Stimulated activated naive CD8-positive, alpha-beta T cell treated with anti-CD3 and anti-CD28 coated beads, Interleukin-15, amount 100 ng/mL, for 72 hours (primary cell): ENCODE measurements around the gene CHST8.

Source experiments
- ATAC-seq: fragments of 150-1000 bp; cut with Tn5 transposase; 2 replicates; pipeline ENCODE4 v1.10.0; 2021; ENCODE audit warnings: mild to moderate bottlenecking, moderate library complexity
- DNase-seq, 2 donors: peaks; one replicate each; pipeline ENCODE4 v3.0.0; 2021 to 2022
- H3K27ac Mint-ChIP-seq, 2 donors: one replicate each; pipeline ENCODE4 v1.8.0; 2022; ENCODE audit warnings: mild to moderate bottlenecking in 2 of 2, mixed read lengths in 2 of 2, moderate library complexity in 2 of 2
- H3K27me3 Mint-ChIP-seq: one replicate; pipeline ENCODE4 v1.8.0; 2022; ENCODE audit warnings: mixed read lengths
- H3K4me1 Mint-ChIP-seq: one replicate; pipeline ENCODE4 v1.8.0; 2022; ENCODE audit warnings: mild to moderate bottlenecking, mixed read lengths
- H3K4me3 Mint-ChIP-seq, 2 donors: one replicate each; pipeline ENCODE4 v1.8.0; 2022; ENCODE audit warnings: mild to moderate bottlenecking in 2 of 2, mixed read lengths in 2 of 2, moderate library complexity in 1 of 2
- H3K9me3 Mint-ChIP-seq, 2 donors: one replicate each; pipeline ENCODE4 v1.8.0; 2022; ENCODE audit warnings: mixed read lengths in 2 of 2

CHST8 gene

GRCh38 chr19:33627962-33628839 is 6.4 kb downstream of the CHST8 start:
- Mint-ChIP-seq H3K4me1 (peaks cover under 1% of the 10 kb centered on the region), H3K27ac (no peak overlapping the region), H3K9me3 (no peaks in the 10 kb centered on the region), H3K27me3 (peaks cover 39% of the 10 kb centered on the region), H3K4me3 (no peak overlapping the region)
- ATAC-seq (no peak), DNase-seq (no peak)

GRCh38 chr19:33628921-33629825 is 7.4 kb downstream of the CHST8 start:
- H3K4me3 Mint-ChIP-seq = no peak overlapping the region
- no peaks in the 10 kb centered on the region for H3K4me1 Mint-ChIP-seq
- ATAC-seq = no peak
- H3K9me3 Mint-ChIP-seq = no peaks in the 10 kb centered on the region
- no peak for DNase-seq
- peaks cover 29% of the 10 kb centered on the region for H3K27me3 Mint-ChIP-seq
- no peak overlapping the region for H3K27ac Mint-ChIP-seq

GRCh38 chr19:33629826-33630375 is 8.1 kb downstream of the CHST8 start:
- peak; percentile 31 for ATAC-seq
- no peaks in the 10 kb centered on the region for H3K4me1 Mint-ChIP-seq

GRCh38 chr19:33630880-33631608 is 9.3 kb downstream of the CHST8 start:
- Mint-ChIP-seq H3K27me3 (peaks cover 27% of the 10 kb centered on the region), H3K4me3 (no peak overlapping the region), H3K9me3 (no peaks in the 10 kb centered on the region), H3K4me1 (no peaks in the 10 kb centered on the region), H3K27ac (no peak overlapping the region)
- ATAC-seq = no peak
- DNase-seq = no peak

More at GRCh38 chr19:33629826-33630375, 8.1 kb downstream of the CHST8 start:
- Mint-ChIP-seq H3K27me3 (peaks cover 25% of the 10 kb centered on the region), H3K9me3 (no peaks in the 10 kb centered on the region), H3K27ac (no peak overlapping the region), H3K4me3 (no peak overlapping the region)
- DNase-seq = no peak

DNA sequence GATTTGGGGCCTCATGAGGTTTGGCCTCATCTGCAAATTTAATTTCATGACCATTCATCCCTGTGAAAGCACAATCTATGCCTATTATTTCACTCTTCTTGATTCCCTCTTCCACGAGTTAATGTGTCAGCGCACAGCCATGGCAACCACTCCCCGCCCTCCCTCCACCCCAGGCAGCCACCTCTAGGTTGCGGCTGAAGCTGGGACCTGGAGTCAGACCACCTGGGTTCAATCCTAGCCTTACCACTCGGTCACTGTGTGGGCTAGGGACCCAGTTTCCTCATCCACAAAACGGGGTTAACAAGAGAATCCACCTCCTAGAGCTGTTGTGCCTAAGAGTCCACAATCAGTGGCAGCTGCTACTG is 9.8 kb downstream of the CHST8 start:
- DNase-seq (no peak), ATAC-seq (no peak)
- H3K4me3 Mint-ChIP-seq = no peak overlapping the region
- H3K4me1 Mint-ChIP-seq = no peaks in the 10 kb centered on the region
- H3K27ac Mint-ChIP-seq = no peak overlapping the region
- H3K27me3 Mint-ChIP-seq = peaks cover 27% of the 10 kb centered on the region
- H3K9me3 Mint-ChIP-seq = no peaks in the 10 kb centered on the region

GRCh38 chr19:33634361-33635091 is 12.8 kb downstream of the CHST8 start:
- H3K4me1 Mint-ChIP-seq = no peaks in the 10 kb centered on the region
- no peak overlapping the region for H3K27ac Mint-ChIP-seq
- no peaks in the 10 kb centered on the region for H3K9me3 Mint-ChIP-seq
- ATAC-seq = no peak
- H3K4me3 Mint-ChIP-seq = no peak overlapping the region
- H3K27me3 Mint-ChIP-seq = peaks cover 31% of the 10 kb centered on the region
- DNase-seq = no peak

DNA sequence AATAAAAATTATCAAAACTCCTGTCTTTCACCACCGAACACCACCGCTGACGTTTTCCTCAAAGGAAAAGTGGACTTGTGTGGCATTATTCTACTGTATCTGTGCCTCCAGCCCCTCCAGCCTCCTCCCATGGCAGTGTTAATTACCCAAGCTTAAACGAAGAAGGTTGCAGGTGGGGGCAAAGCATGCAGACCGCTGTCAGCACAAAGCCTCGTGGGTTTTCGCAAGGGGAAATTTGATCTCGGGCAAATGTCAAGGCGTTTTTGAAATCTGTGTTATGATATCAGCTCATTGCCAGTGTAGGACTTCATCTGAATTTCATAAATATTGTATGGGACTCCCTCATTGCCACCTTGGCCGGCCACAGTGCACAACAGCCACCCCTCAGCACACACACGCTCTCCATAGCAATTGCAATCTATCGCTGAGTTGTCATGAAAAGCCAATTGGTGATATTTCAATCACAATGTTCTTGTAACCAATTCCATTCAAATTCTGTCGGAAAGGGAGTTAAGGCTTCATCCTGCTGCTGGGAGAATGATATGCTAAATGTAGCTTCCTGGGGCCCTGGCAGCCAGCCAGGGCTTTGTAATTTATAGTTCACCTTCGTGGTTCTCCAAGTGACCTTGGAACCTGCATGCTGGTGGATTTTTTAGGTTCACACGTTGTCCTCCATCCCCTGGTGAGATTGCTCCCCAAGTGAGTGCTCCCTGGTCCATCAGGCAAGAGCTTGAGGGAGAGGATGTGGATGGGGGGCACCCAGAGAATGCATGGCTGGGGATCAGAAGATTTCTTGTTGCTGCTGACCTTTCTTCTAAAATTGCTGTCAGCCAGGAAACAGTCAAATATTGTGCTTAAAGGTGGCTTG is 16.6 kb downstream of the CHST8 start:
- H3K27me3 Mint-ChIP-seq = peaks cover 36% of the 10 kb centered on the region
- no peak overlapping the region for H3K4me3 Mint-ChIP-seq
- H3K27ac Mint-ChIP-seq = no peak overlapping the region
- DNase-seq = no peak
- ATAC-seq = no peak
- no peaks in the 10 kb centered on the region for H3K4me1 Mint-ChIP-seq
- H3K9me3 Mint-ChIP-seq = no peaks in the 10 kb centered on the region

- ATAC-seq = no peak
- H3K27me3 Mint-ChIP-seq = peaks cover 36% of the 10 kb centered on the region
Measured at GRCh38 chr19:33639035-33639681, 17.4 kb downstream of the CHST8 start.

DNA sequence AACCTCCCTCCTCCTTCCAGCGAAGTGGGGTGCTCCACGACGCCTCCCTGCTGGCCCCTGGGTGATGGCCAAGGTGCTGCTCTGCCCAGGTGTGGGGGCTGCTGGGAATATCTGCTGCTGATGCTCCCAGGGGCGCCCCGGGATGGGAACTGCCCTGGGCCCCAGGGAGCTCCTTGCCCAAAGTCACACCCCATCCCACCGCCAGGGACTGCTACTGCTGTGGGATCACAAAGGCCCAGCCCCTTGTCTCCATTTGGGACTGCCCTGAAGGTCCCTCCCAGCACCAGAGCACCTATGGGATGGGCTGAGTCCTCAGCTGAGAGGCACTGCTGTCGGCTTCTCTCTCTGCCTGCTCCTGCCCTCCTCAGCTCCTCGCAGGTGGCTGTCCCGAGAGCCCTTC is 19.0 kb downstream of the CHST8 start:
- H3K4me1 Mint-ChIP-seq = no peaks in the 10 kb centered on the region
- H3K27ac Mint-ChIP-seq = no peak overlapping the region
- H3K27me3 Mint-ChIP-seq = peaks cover 29% of the 10 kb centered on the region
- DNase-seq (no peak), ATAC-seq (no peak)
- H3K9me3 Mint-ChIP-seq = no peaks in the 10 kb centered on the region
- H3K4me3 Mint-ChIP-seq = no peak overlapping the region

More at GRCh38 chr19:33639035-33639681, 17.4 kb downstream of the CHST8 start:
- DNase-seq = no peak
- Mint-ChIP-seq H3K27ac (no peak overlapping the region), H3K4me3 (no peak overlapping the region), H3K9me3 (no peaks in the 10 kb centered on the region), H3K4me1 (no peaks in the 10 kb centered on the region)

- peaks cover 29% of the 10 kb centered on the region for H3K27me3 Mint-ChIP-seq
- ATAC-seq (no peak), DNase-seq (no peak)
- no peak overlapping the region for H3K27ac Mint-ChIP-seq
- H3K4me3 Mint-ChIP-seq = no peak overlapping the region
- no peaks in the 10 kb centered on the region for H3K9me3 Mint-ChIP-seq
- no peaks in the 10 kb centered on the region for H3K4me1 Mint-ChIP-seq
Measured at GRCh38 chr19:33641261-33641660, 19.5 kb downstream of the CHST8 start.

- Mint-ChIP-seq H3K4me1 (no peaks in the 10 kb centered on the region), H3K27me3 (peaks cover 29% of the 10 kb centered on the region), H3K9me3 (peaks cover 0 to under 1% of the 10 kb centered on the region in 2 donors), H3K4me3 (no peak overlapping the region), H3K27ac (no peak overlapping the region)
- no peak for ATAC-seq
- no peak for DNase-seq
Measured at GRCh38 chr19:33641956-33642498, 20.3 kb downstream of the CHST8 start.

- Mint-ChIP-seq H3K4me1 (no peaks in the 10 kb centered on the region), H3K27ac (peak overlapping the region in 1 of 2 donors; percentile 83), H3K9me3 (peaks cover 0 to 3% of the 10 kb centered on the region in 2 donors), H3K4me3 (no peak overlapping the region), H3K27me3 (peaks cover 11% of the 10 kb centered on the region)
- DNase-seq = no peak
- no peak for ATAC-seq
Measured at GRCh38 chr19:33644284-33644836, 22.6 kb downstream of the CHST8 start.

DNA sequence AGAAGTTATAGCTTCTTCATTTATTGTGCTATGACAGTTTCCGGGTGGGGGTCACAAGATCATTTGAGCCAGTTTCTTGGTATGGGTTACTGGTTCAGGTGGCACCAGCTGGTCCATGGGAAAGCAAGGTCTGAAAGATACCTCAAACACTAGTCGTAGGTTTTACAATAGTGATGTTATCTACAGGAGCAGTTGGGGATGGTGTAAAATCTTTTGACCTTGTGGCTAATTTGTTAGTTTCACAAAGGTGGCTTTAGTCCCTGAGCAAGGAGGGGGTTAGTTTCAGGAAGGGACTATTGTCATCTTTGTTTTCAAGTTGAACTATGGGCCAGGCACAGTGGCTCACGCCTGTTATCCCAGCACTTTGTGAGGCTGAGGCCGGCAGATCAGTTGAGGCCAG is 24.6 kb downstream of the CHST8 start:
- Mint-ChIP-seq H3K4me3 (no peak overlapping the region), H3K4me1 (no peaks in the 10 kb centered on the region), H3K9me3 (peaks cover 0 to 3% of the 10 kb centered on the region in 2 donors), H3K27me3 (peaks cover 2% of the 10 kb centered on the region), H3K27ac (no peak overlapping the region)
- DNase-seq (no peak), ATAC-seq (no peak)
